SK-N-SH (cell line): Measurements from ENCODE around the gene WDCP. TPM values are rescaled to one million over a fixed set of nuclear protein-coding genes. Genes with fewer than 3 reads are reported as not detected.

Experiments
- CTCF ChIA-PET: fragments of 300-600, 350-600 bp; formaldehyde crosslinking; extraction: SDS; loops from one replicate; lab custom pipeline; 2021; lab: Yijun Ruan, JAX
- POLR2A ChIA-PET: fragments of 350-600 bp; sonication (Branson Sonifier 250); formaldehyde crosslinking; extraction: SDS; loops from one replicate; lab custom pipeline; 2020; ENCODE audit warnings: antibody characterized with exemption, inconsistent platforms; lab: Yijun Ruan, JAX
- DNase-seq: peaks from one replicate; pipeline ENCODE4 v3.0.0; 2012
- H2AFZ ChIP-seq: fragments of 200-600 bp; sonication (generic); 2 replicates; pipeline ENCODE4 v1.8.1; 2016; ENCODE audit warnings: antibody characterized with exemption, mild to moderate bottlenecking, low read depth
- H3F3A ChIP-seq: fragments of 200-600 bp; sonication (generic); replicated peaks from 2 replicates; pipeline ENCODE3; 2016; ENCODE audit warnings: antibody characterized with exemption, mild to moderate bottlenecking; ENCODE audit not compliant: insufficient read depth
- H3K27ac ChIP-seq, 2 experiments: fragments of 200-500 bp in 1 of 2; fragments of 200-600 bp in 1 of 2; sonication (Bioruptor generic) in 1 of 2; sonication (generic), shearing (Covaris generic) in 1 of 2; 2 replicates each; pipeline versions ENCODE4 v1.5.1 to v1.6.1; 2014 to 2016; ENCODE audit warnings: low read depth in 2 of 2, inconsistent platforms in 1 of 2, low read length in 1 of 2, mild to moderate bottlenecking in 1 of 2, mixed read lengths in 1 of 2
- H3K27me3 ChIP-seq: fragments of 200-600 bp; sonication (generic), shearing (Covaris generic); 2 replicates; pipeline ENCODE4 v1.6.1; 2016; ENCODE audit warnings: mixed run types; ENCODE audit not compliant: insufficient read depth
- H3K36me3 ChIP-seq, 2 experiments: fragments of 200-500 bp in 1 of 2; fragments of 200-600 bp in 1 of 2; sonication (Bioruptor generic) in 1 of 2; sonication (generic) in 1 of 2; replicated peaks in 1 of 2; 2 replicates each; pipeline versions ENCODE3 to v1.5.1; 2014 to 2016; ENCODE audit warnings: low read length in 1 of 2, mild to moderate bottlenecking in 1 of 2; ENCODE audit not compliant: insufficient read depth in 2 of 2, control insufficient read depth in 1 of 2
- H3K4me1 ChIP-seq, 2 experiments: fragments of 200-500 bp in 1 of 2; fragments of 200-600 bp in 1 of 2; sonication (Bioruptor generic) in 1 of 2; sonication (generic), shearing (Covaris generic) in 1 of 2; 2 replicates each; pipeline versions ENCODE4 v1.5.1 to v1.6.1; 2014 to 2016; ENCODE audit warnings: low read depth in 1 of 2, low read length in 1 of 2, mixed run types in 1 of 2; ENCODE audit not compliant: insufficient read depth in 2 of 2, control insufficient read depth in 1 of 2
- H3K4me2 ChIP-seq: fragments of 200-600 bp; sonication (generic), shearing (Covaris generic); 2 replicates; pipeline ENCODE4 v1.6.1; 2017; ENCODE audit warnings: mixed run types
- H3K4me3 ChIP-seq, 2 experiments: fragments of 200-500 bp in 1 of 2; fragments of 200-600 bp in 1 of 2; sonication (Bioruptor generic) in 1 of 2; sonication (generic), shearing (Covaris generic) in 1 of 2; 2 replicates each; pipeline versions ENCODE4 v1.5.1 to v1.8.1; 2014 to 2016; ENCODE audit warnings: low read depth in 2 of 2, inconsistent platforms in 1 of 2, low read length in 1 of 2, mild to moderate bottlenecking in 1 of 2, mixed read lengths in 1 of 2, moderate library complexity in 1 of 2
- H3K79me2 ChIP-seq: fragments of 200-600 bp; sonication (generic); 2 replicates; pipeline ENCODE4 v1.8.1; 2017; ENCODE audit warnings: mild to moderate bottlenecking; ENCODE audit not compliant: insufficient read depth
- H3K9ac ChIP-seq: fragments of 200-600 bp; sonication (generic); 2 replicates; pipeline ENCODE4 v1.6.1; 2017; ENCODE audit warnings: mixed run types
- H3K9me2 ChIP-seq: fragments of 200-600 bp; sonication (generic); 2 replicates; pipeline ENCODE4 v1.6.1; 2017; ENCODE audit warnings: mixed run types
- H3K9me3 ChIP-seq: fragments of 200-600 bp; sonication (generic); 2 replicates; pipeline ENCODE4 v1.6.1; 2017; ENCODE audit warnings: mixed run types, mild to moderate bottlenecking, moderate library complexity
- H4K20me1 ChIP-seq: fragments of 200-600 bp; sonication (generic); 2 replicates; pipeline ENCODE4 v1.6.1; 2017; ENCODE audit warnings: mild to moderate bottlenecking, mixed run types; ENCODE audit not compliant: insufficient read depth
- EP300 ChIP-seq, 2 experiments: IDR thresholded peaks; 2 replicates each; pipeline versions ENCODE4 v1.4.0 to v1.6.1; 2012; ENCODE audit warnings: borderline replicate concordance in 1 of 2, low read depth in 1 of 2, low read length in 1 of 2
- FOXJ3 ChIP-seq: sonication (generic); formaldehyde crosslinking; IDR thresholded peaks from 2 replicates; pipeline ENCODE4 v1.5.1; 2020; ENCODE audit warnings: mild to moderate bottlenecking, missing genetic modification reagents
- FOXM1 ChIP-seq: IDR thresholded peaks from 2 replicates; pipeline ENCODE4 v1.4.0; 2012; ENCODE audit warnings: low read depth, mild to moderate bottlenecking
- GABPA ChIP-seq: IDR thresholded peaks from 2 replicates; pipeline ENCODE4 v1.4.0; 2012; ENCODE audit warnings: low read depth, mild to moderate bottlenecking
- IRF3 ChIP-seq: fragments of 150-350 bp; IDR thresholded peaks from 2 replicates; pipeline ENCODE4 v1.6.1; 2016; ENCODE audit warnings: mild to moderate bottlenecking, low read depth, low read length
- MXI1 ChIP-seq: IDR thresholded peaks from 2 replicates; pipeline ENCODE4 v1.6.1; 2012; ENCODE audit warnings: mild to moderate bottlenecking, low read depth, low read length, improper control_type of control experiment
- NFIC ChIP-seq: IDR thresholded peaks from 2 replicates; pipeline ENCODE4 v1.4.0; 2012; ENCODE audit warnings: borderline replicate concordance
- POLR2AphosphoS5 ChIP-seq: IDR thresholded peaks from 2 replicates; pipeline ENCODE4 v1.6.1; 2012; ENCODE audit warnings: low read depth, low read length
- RAD21 ChIP-seq: IDR thresholded peaks from 2 replicates; pipeline ENCODE4 v1.6.1; 2012; ENCODE audit warnings: mild to moderate bottlenecking, low read length
- RCOR1 ChIP-seq: fragments of 150-350 bp; IDR thresholded peaks from 2 replicates; pipeline ENCODE4 v1.6.1; 2017; ENCODE audit warnings: antibody characterized with exemption, low read length
- RFX5 ChIP-seq: IDR thresholded peaks from 2 replicates; pipeline ENCODE4 v1.6.1; 2012; ENCODE audit warnings: mild to moderate bottlenecking, improper control_type of control experiment, low read length
- RXRA ChIP-seq: IDR thresholded peaks from 2 replicates; pipeline ENCODE4 v1.4.0; 2012; ENCODE audit warnings: low read depth, mild to moderate bottlenecking, borderline replicate concordance
- SIN3A ChIP-seq: IDR thresholded peaks from 2 replicates; pipeline ENCODE4 v1.6.1; 2012; ENCODE audit warnings: low read depth, mild to moderate bottlenecking, low read length, moderate library complexity, borderline replicate concordance
- TAF1 ChIP-seq: IDR thresholded peaks from 2 replicates; pipeline ENCODE4 v1.6.1; 2012; ENCODE audit warnings: low read depth, mild to moderate bottlenecking, low read length, moderate library complexity, borderline replicate concordance
- YY1 ChIP-seq: IDR thresholded peaks from 2 replicates; pipeline ENCODE4 v1.4.0; 2012; ENCODE audit warnings: low read depth, mild to moderate bottlenecking
- WGBS: methylation state at CpG from one replicate; pipeline ENCODE4 v1.1.6; 2017; ENCODE audit warnings: low lambda C conversion rate; 5-methylcytosine and 5-hydroxymethylcytosine counted together
- polyA plus RNA-seq, 3 experiments: library from polyadenylated mRNA; depleted of rRNA; stranded (reverse); fragments of >200 nt; gene quantifications; 2 replicates each; pipeline ENCODE4 v1.2.3, GENCODE V29; 2012
- TF ChIP-seq, protein P1 (sequence below): fragments of 200-600 bp; sonication (generic); IDR thresholded peaks from 2 replicates; pipeline ENCODE4 v1.6.1; 2017; ENCODE audit warnings: antibody characterized with exemption, mild to moderate bottlenecking, moderate library complexity
- TF ChIP-seq, protein P2 (sequence below): IDR thresholded peaks from 2 replicates; pipeline ENCODE4 v1.4.0; 2012; ENCODE audit warnings: low read depth, borderline replicate concordance

WDCP gene
- polyA plus RNA-seq, 1 of the 3 experiments (the other 2 are of a cell fraction) = 7.1 TPM

DNA sequence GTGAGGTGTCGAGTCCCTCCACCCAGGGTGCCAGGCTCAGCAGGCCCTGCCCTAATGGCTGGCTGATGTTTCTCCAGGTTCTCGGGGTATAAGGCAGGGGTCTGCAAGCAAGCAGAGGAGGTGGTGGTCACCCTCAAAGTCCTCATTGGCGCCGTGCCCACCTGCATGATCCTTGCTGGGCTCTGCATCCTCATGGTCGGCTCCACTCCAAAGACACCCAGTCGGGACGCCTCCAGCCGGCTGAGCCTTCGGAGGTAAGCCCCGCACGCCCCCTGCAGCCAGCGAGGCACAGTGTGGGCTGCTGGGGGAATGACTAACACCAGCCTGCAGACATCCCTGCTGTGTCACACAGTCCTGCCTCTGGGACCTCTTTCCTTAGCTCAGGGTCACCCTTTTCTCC, 23.2 kb downstream of the WDCP start:
- H3K4me1 ChIP-seq = no peaks in the 10 kb centered on the region
- no peaks in the 10 kb centered on the region for H4K20me1 ChIP-seq
- H3F3A ChIP-seq = no peaks in the 10 kb centered on the region
- 91% methylated on average over 10 of the region's 12 CpGs for WGBS
- H3K4me2 ChIP-seq = no peak overlapping the region
- no peak for DNase-seq
- H3K9me3 ChIP-seq = no peaks in the 10 kb centered on the region
- no peaks in the 10 kb centered on the region for H3K27me3 ChIP-seq
- POLR2A ChIA-PET = no interaction called here
- CTCF ChIA-PET = interaction anchor here (1.6 kb wide), 1 partner anchor 98 kb away, joined by 3 read pairs; the partner anchor contains the start of gene ATAD2B
- H3K27ac ChIP-seq = no peak overlapping the region
- TF ChIP-seq YY1 (no peak), GABPA (no peak)
- TF ChIP-seq, protein P1, sequence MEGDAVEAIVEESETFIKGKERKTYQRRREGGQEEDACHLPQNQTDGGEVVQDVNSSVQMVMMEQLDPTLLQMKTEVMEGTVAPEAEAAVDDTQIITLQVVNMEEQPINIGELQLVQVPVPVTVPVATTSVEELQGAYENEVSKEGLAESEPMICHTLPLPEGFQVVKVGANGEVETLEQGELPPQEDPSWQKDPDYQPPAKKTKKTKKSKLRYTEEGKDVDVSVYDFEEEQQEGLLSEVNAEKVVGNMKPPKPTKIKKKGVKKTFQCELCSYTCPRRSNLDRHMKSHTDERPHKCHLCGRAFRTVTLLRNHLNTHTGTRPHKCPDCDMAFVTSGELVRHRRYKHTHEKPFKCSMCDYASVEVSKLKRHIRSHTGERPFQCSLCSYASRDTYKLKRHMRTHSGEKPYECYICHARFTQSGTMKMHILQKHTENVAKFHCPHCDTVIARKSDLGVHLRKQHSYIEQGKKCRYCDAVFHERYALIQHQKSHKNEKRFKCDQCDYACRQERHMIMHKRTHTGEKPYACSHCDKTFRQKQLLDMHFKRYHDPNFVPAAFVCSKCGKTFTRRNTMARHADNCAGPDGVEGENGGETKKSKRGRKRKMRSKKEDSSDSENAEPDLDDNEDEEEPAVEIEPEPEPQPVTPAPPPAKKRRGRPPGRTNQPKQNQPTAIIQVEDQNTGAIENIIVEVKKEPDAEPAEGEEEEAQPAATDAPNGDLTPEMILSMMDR = peak; percentile 26; the same call in 1 of the 2 replicates
- TF ChIP-seq, all 33 proteins: peak for 1
- H3K4me3 ChIP-seq = no peak overlapping the region
- peaks cover 0 to 12% of the 10 kb centered on the region in 2 experiments for H3K36me3 ChIP-seq
- H3K79me2 ChIP-seq = peaks cover 6% of the 10 kb centered on the region; the same call in 1 of the 2 replicates
- H3K9ac ChIP-seq = no peak overlapping the region
- no peaks in the 10 kb centered on the region for H3K9me2 ChIP-seq
- H2AFZ ChIP-seq = no peak overlapping the region

DNA sequence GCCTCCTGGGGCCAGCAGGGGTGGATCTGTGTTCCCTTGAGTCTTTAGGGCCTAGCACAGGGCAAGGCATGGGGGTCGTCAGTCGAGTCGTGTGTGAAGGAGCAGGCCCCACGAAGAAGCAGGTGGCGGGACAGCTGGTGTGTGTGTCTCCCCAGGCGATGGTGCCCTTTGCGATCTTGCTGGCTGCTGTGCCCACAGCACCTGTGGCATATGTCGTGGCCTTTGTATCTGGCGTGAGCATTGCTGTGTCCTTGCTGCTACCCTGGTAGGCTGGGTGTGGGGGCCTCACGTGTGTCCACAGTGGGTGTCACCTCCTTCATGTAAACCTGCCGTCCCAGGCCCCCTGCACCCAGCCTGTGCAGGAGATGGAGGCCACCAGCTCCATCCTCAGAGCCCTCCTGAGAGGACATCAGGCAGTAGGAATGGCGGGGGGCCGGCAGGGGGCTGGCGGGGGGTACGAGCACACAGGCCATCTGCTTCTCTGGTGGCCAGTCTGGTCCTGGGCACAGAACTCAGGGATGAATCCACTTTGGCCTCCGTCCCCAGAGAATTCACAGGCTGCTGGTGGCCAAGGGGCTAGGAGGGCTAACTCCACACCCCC, 24.1 kb downstream of the WDCP start:
- 94% methylated on average over 14 of the region's 16 CpGs for WGBS
- no peak overlapping the region for H3K4me3 ChIP-seq
- POLR2A ChIA-PET = no interaction called here

More for the DNA sequence above, 24.1 kb downstream of the WDCP start:
- CTCF ChIA-PET = no interaction called here
- Histone ChIP-seq H3K9me2 (no peaks in the 10 kb centered on the region), H3K4me2 (no peak overlapping the region), H3K79me2 (peaks cover 3% of the 10 kb centered on the region; the same call in 1 of the 2 replicates), H3K9me3 (no peaks in the 10 kb centered on the region), H3K36me3 (peaks cover 0 to 10% of the 10 kb centered on the region in 2 experiments), H3K27me3 (no peaks in the 10 kb centered on the region), H3K27ac (no peak overlapping the region), H2AFZ (no peak overlapping the region), H4K20me1 (no peaks in the 10 kb centered on the region), H3F3A (no peaks in the 10 kb centered on the region), H3K9ac (no peak overlapping the region), H3K4me1 (no peaks in the 10 kb centered on the region)
- TF ChIP-seq EP300 (IDR thresholded peaks at IDR 0.05; ENCODE audit: borderline replicate concordance in 1 of 2, low read depth in 1 of 2, low read length in 1 of 2) (no peak), RAD21 (no peak), YY1 (no peak), NFIC (no peak), FOXM1 (no peak), RFX5 (no peak), MXI1 (no peak), FOXJ3 (CRISPR knock-in tag) (no peak), RXRA (no peak), RCOR1 (no peak), POLR2AphosphoS5 (no peak), SIN3A (no peak), TAF1 (no peak), IRF3 (no peak)
- TF ChIP-seq, protein P1 = no peak
- TF ChIP-seq, protein P2, sequence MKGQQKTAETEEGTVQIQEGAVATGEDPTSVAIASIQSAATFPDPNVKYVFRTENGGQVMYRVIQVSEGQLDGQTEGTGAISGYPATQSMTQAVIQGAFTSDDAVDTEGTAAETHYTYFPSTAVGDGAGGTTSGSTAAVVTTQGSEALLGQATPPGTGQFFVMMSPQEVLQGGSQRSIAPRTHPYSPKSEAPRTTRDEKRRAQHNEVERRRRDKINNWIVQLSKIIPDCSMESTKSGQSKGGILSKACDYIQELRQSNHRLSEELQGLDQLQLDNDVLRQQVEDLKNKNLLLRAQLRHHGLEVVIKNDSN = no peak
- DNase-seq = no peak
